Body of pancreas (tissue), 4 donors: Measurements from ENCODE around the gene SEZ6L2.

Source experiments
- CTCF ChIP-seq, 7 experiments: fragments of 450-650 bp in 4 of 7; fragments of 200-600 bp in 3 of 7; sonication (generic) in 3 of 7; IDR thresholded peaks; one replicate each; pipeline ENCODE4 v1.5.1; 2016 to 2019; ENCODE audit warnings: antibody characterized with exemption in 7 of 7
- POLR2A ChIP-seq, 3 donors: fragments of 450-650 bp; IDR thresholded peaks; one replicate each; pipeline ENCODE4 v1.6.1; 2016; ENCODE audit warnings: antibody characterized with exemption in 3 of 3, mild to moderate bottlenecking in 2 of 3

GRCh38 chr16:29843931-29844330 is 55.4 kb downstream of the SEZ6L2 start:
- TF ChIP-seq POLR2A (IDR thresholded peaks at IDR 0.05) (no peak), CTCF (IDR thresholded peaks at IDR 0.05) (no peak)
